Parathyroid adenoma (tissue), 2 donors: ENCODE data around the gene ZFP69.

Source experiments
- H2AFZ ChIP-seq: fragments of 300-600 bp; sonication (generic); one replicate; pipeline ENCODE4 v1.7.0; 2017; ENCODE audit warnings: antibody characterized with exemption, mild to moderate bottlenecking
- H3K27ac ChIP-seq: fragments of 300-600 bp; sonication (generic); one replicate; pipeline ENCODE4 v1.7.0; 2017
- H3K27me3 ChIP-seq: fragments of 300-600 bp; sonication (generic); one replicate; pipeline ENCODE4 v1.7.0; 2017; ENCODE audit warnings: low read length; ENCODE audit not compliant: control insufficient read depth, insufficient read depth
- H3K36me3 ChIP-seq: fragments of 300-600 bp; sonication (generic); one replicate; pipeline ENCODE4 v1.7.0; 2017; ENCODE audit warnings: low read length; ENCODE audit not compliant: control insufficient read depth, insufficient read depth
- H3K4me1 ChIP-seq: fragments of 300-600 bp; sonication (generic); one replicate; pipeline ENCODE4 v1.7.0; 2017; ENCODE audit warnings: control low read depth
- H3K4me2 ChIP-seq: fragments of 300-600 bp; sonication (generic); one replicate; pipeline ENCODE4 v1.7.0; 2017; ENCODE audit warnings: low read length
- H3K4me3 ChIP-seq: fragments of 300-600 bp; sonication (generic); one replicate; pipeline ENCODE4 v1.7.0; 2017; ENCODE audit warnings: low read depth, low read length
- H3K79me2 ChIP-seq: fragments of 300-600 bp; sonication (generic); one replicate; pipeline ENCODE4 v1.7.0; 2017; ENCODE audit warnings: control low read depth
- H3K9ac ChIP-seq: fragments of 300-600 bp; sonication (generic); one replicate; pipeline ENCODE4 v1.7.0; 2017; ENCODE audit warnings: mild to moderate bottlenecking
- H3K9me3 ChIP-seq: fragments of 300-600 bp; sonication (generic); one replicate; pipeline ENCODE4 v1.7.0; 2017; ENCODE audit warnings: low read length; ENCODE audit not compliant: control insufficient read depth
- CTCF ChIP-seq: fragments of 300-600 bp; sonication (generic); IDR thresholded peaks from one replicate; pipeline ENCODE4 v1.7.0; 2017; ENCODE audit warnings: antibody characterized with exemption, mild to moderate bottlenecking
- donor health status: primary hyperparathyroidism.

ZFP69 gene

DNA sequence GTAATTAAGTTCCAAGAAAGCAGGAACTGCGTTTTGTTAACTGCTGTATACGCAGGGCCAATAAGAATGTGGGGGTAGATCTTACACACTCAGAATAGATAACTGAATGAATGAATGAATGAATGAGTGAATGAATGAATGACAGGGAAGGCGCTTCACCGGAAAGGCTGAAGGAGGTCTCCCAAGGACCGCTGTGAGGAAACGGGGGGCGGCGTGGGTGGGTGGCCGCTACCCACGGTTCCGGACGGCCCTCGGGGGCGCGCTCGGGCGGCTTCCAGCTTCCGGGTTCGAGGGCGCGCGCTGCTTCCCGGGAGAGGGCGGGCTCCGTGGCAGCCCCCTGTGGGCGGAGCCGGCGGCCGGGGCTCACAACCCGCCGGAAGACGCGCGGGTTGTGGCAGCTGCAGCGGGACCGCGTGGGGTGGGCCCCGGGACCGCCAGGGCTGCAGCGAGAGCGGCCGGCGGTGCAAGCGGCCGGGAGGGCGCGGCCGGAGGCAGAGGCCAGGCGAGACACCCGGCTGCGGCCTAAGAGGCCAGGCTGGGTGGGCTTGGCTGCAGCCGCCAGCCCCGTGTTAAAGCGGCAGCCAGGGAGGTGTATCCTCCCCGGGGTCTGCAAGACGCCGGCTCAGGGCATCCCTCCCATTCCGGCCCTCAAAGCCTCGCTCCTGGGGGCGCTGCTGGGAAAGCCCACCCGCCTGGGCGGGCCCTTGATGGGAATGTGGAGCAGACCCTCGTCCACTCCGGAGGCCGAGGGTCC is at the start of gene ZFP69:
TSS of gene ZFP69 (plus strand) at position 367 of the 754 bp plus-strand sequence. CDS start 2,072 bp downstream, outside the sequence.
- H3K9ac ChIP-seq, result no peak within 1 kb of the TSS
- peak within 1 kb of the TSS; percentile 89 for H3K4me2 ChIP-seq
- no peak within 1 kb of the TSS for H3K27ac ChIP-seq
- TF ChIP-seq CTCF, result no peak
- H2AFZ ChIP-seq, result peak within 1 kb of the TSS; percentile 94
- peaks cover 4% of the 10 kb centered on the region for H3K9me3 ChIP-seq
- H3K4me3 ChIP-seq, result peak within 1 kb of the TSS; percentile 74
- H3K36me3 ChIP-seq, result no peaks in the 10 kb centered on the region
- no peaks in the 10 kb centered on the region for H3K27me3 ChIP-seq
- H3K79me2 ChIP-seq, result no peaks in the 10 kb centered on the region
- no peaks in the 10 kb centered on the region for H3K4me1 ChIP-seq

GRCh38 chr1:40431385-40431784 is 45.7 kb upstream of the ZFP69 start:
- Histone ChIP-seq H3K79me2 (no peaks in the 10 kb centered on the region), H3K36me3 (no peaks in the 10 kb centered on the region), H3K27me3 (no peaks in the 10 kb centered on the region), H3K9me3 (no peaks in the 10 kb centered on the region), H3K4me1 (no peaks in the 10 kb centered on the region), H3K4me2 (no peak overlapping the region), H3K9ac (no peak overlapping the region), H3K27ac (no peak overlapping the region), H2AFZ (no peak overlapping the region), H3K4me3 (no peak overlapping the region)
- TF ChIP-seq CTCF, result no peak

- Histone ChIP-seq H3K4me2 (no peak overlapping the region), H3K4me3 (no peak overlapping the region), H3K9ac (no peak overlapping the region), H2AFZ (no peak overlapping the region), H3K4me1 (no peaks in the 10 kb centered on the region), H3K36me3 (no peaks in the 10 kb centered on the region), H3K79me2 (no peaks in the 10 kb centered on the region), H3K27ac (no peak overlapping the region), H3K9me3 (no peaks in the 10 kb centered on the region), H3K27me3 (no peaks in the 10 kb centered on the region)
- TF ChIP-seq CTCF, result no peak
Observed at GRCh38 chr1:40432644-40433390, 44.3 kb upstream of the ZFP69 start.

DNA sequence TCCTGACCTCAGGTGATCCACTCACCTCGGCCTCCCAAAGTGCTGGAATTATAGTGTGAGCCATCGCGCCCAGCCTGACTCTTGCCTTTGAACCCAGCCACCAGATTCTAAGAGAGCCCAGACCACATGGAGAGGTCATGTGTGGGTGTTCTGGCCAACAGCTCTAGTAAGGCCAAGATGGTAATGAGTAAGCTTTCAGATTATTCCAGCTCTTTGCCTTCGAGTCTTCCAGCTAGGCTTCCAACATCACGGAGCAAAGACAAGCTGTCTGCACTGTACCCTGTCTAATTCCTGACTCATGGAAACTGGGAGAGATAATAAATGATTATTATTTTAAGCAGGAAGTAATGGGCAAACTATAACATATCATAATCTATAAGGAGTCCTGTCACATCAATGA is 41.6 kb upstream of the ZFP69 start:
- no peak overlapping the region for H3K9ac ChIP-seq
- H3K79me2 ChIP-seq, result no peaks in the 10 kb centered on the region
- no peaks in the 10 kb centered on the region for H3K27me3 ChIP-seq
- H2AFZ ChIP-seq, result no peak overlapping the region
- H3K4me2 ChIP-seq, result no peak overlapping the region
- H3K4me1 ChIP-seq, result no peaks in the 10 kb centered on the region
- H3K9me3 ChIP-seq, result no peaks in the 10 kb centered on the region
- no peak overlapping the region for H3K4me3 ChIP-seq
- no peaks in the 10 kb centered on the region for H3K36me3 ChIP-seq
- no peak for TF ChIP-seq CTCF
- no peak overlapping the region for H3K27ac ChIP-seq
